Stimulated activated CD8-positive, alpha-beta memory T cell treated with anti-CD3 and anti-CD28 coated beads, Interleukin-15, amount 100 ng/mL, for 48 hours (primary cell): ENCODE results near the gene CARMIL3.
A peak's percentile ranks its signal among the peaks of the same experiment; 100 is the strongest.

Experiments
- DNase-seq, 2 donors: peaks; one replicate each; pipeline ENCODE4 v3.0.0-alpha.2; 2020; ENCODE audit warnings: low read depth in 2 of 2

CARMIL3 gene

DNA sequence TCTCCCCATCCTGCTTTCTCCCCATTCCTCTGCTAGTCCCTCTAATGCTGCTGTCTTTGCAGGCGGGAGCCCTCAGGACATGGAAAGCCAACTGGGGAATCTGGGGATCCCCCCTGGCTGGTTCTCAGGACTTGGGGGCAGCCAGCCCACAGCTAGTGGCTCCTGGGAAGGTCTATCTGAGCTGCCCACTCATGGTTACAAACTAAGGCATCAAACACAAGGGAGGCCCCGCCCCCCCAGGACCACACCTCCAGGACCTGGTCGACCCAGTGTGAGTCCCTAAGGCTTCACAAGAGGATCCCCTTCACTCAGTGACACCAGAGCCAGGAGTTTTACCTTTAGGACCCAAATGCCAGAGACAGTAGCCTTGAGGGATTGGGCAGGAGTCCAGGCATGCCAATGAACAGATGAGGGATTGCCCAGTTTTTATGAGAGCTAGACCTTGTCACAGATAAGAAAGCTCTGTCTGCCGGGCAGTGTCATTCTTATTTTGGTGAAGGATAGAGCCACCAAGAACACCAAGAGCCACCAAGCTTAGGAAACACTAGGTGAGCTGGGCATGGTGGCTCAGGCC, 11.5 kb downstream of the CARMIL3 start:
- no peak for DNase-seq

DNA sequence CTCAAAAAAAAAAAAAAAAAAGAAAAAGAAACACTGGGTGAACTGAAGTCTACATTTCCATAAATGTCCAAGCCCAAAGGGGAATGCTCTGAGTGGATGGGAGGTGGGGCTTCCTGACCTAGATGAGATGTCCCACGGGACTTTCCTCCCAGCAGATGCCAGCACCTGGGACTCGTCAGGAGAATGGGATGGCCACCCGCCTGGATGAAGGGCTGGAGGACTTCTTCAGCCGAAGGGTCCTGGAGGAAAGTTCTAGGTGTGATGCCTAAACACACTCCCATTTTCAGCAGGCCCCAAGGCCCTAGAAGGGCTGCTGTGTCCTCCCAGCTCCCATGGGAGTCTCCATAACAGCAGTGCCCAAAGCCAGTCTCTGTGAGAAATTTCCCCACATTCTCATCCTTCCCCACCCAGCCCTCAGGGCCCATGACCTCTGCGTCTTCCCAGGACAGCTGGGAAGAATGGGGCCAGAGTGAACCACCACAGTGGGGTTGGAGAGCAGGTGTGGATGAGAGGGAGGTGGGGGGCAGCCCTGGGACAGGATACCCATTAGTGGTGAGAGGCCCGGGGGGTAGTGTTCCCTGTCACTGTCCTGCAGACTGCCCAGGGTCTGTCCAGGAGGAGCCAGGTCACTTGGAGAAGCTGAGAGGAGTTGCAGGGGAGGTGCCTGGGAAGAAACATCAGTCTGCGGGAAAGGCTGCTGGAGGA, 12.4 kb downstream of the CARMIL3 start:
- DNase-seq, result no peak

DNA sequence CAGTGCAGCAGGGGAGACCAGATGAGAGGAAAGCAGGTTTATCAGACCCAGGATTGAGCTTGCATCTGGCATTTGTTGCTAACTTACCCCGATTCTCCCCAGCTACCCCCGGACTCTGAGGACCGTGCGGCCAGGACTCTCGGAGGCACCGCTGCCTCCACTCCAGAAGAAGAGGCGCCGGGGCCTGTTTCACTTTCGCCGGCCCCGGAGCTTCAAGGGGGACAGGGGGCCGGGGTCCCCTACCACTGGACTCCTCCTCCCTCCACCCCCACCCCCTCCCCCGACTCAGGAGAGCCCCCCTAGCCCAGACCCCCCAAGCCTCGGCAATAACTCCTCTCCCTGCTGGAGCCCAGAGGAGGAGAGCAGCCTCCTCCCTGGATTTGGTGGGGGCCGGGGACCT, 13.0 kb downstream of the CARMIL3 start:
- no peak for DNase-seq

DNA sequence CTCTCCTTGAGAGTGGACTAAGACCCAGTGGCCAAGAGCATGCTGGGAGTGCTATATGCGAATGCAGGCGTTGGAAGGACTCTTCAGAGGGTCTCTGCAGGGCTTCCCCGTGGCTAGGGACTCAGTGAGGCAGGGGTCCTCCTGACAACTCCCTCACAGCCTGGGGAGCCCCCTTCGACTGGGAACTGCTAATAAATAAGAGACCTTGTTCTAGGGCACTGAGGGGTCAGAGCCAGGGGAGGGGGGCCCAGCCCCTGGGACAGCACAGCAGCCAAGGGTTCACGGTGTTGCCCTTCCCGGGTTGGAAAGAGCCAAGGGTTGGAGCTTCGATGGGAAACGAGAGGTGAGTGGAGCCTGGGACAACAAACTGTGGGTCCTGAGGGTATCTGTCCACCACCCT, 13.6 kb downstream of the CARMIL3 start:
- DNase-seq, result no peak

DNA sequence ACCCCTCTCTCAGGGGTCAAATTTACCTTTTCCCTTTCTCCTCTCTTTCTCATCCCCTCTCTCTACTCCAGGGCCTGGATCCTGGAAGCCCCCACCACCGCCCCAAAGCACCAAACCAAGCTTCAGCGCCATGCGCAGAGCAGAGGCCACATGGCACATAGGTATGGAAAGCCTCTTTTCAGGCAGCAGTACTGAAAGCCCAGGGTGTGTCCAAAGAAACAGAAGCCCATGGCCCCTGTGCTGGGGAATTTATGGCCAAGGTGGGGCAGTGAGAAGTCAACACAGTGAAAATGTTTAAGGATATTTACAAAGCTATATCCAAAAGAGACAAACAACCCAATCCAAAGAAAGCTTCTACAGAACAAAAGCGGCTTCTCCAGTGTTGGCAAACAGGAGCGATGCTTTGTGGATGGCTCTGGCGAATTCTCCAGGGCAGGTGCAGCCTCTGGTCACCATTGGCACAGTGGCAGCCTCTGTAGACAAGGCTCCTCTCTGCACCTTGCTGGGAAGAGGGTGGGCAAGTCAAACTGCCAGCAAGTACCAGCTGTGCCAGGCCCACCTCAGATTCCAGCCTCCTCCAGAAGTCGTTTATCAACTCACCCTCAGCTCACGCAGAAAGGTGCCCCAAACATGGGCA, 14.8 kb downstream of the CARMIL3 start:
- DNase-seq, result no peak

DNA sequence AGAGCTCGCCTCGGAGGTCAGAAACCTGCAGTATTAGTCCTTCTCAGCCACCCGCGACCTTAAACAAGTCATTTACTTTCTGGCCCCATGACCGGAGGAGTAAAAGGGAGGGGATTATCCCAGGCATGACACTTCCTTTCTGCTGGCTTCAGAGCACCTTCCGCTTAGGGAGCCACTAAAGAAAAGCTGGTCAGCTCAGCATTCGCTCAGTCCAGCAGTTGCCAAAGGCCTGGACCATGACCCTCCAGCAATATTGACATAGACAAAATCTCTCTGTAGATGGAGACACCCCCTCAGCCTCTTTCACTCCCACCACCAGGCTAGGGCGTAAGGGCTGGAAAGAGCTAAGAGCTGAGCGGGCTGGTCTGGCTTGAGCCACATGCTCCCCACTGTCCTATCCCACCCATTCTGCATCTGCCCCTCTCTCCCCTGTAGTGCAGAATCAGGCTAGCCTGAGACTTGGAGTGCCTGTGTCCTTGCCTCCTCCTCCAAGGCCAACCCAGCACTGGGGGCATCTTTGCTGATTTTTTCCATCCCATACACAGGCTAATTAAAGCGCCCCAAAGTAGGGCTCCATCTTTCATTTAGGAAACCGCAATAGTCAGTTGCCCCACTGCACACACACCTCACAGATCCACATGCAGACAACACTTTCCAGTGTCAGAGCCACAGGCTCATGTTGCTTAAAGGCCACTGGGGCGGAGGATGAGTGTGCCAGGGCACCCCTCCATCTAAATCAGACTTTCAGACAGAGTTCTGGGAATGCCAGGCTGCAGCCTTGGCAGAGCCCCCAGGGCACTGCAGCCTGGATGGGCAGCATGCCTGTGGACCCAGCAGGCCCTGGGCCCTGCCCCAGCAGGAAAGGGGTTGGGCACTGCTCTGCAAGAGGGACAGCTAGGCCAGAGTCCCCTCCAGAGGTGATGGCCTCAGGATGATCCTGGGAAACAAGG, 15.6 kb downstream of the CARMIL3 start:
- no peak for DNase-seq

DNA sequence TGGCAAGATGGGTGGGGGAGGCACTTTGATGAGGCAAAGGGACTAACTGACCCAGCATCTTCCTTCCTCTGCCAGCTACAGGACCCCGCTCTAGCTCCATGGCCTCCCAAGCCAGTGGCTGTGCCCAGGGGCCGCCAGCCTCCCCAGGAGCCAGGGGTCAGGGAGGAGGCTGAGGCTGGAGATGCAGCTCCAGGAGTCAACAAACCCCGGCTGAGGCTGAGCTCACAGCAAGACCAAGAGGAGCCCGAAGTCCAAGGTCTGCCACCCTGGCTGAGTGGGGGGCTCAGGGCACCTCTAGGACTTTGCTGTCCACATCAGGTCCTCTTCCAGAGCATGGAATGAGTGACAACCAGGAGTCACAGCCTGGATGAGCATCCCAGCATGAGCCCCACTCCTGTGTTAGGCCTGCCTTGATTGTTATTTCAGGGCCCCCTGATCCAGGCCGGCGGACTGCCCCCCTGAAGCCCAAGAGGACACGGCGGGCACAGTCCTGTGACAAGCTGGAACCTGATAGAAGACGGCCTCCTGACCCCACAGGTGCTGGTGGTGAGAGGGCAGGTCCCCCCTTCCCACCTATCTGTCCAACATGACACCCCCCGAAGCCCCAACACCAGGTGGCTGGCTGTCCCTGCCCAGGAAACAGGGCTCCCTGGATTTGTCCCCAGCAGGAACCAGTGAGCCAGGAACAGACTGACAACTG, 17.1 kb downstream of the CARMIL3 start:
- DNase-seq, result no peak

DNA sequence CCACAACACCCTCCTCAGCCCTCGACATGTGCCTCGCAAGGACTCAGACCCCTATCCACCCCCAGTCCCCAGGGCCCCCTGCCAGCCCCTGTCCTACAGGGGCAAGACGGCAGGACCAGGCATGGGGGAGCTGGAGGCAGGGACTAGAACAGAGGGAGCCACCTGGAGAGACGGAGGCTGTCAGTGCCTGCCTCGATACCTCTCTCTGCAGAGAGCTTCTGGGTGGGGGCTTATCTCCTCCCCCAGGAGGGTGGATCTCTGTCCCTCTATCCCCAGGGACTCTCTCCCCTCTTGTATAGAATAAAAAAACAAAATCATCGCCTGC, 17.6 kb downstream of the CARMIL3 start:
- no peak for DNase-seq

DNA sequence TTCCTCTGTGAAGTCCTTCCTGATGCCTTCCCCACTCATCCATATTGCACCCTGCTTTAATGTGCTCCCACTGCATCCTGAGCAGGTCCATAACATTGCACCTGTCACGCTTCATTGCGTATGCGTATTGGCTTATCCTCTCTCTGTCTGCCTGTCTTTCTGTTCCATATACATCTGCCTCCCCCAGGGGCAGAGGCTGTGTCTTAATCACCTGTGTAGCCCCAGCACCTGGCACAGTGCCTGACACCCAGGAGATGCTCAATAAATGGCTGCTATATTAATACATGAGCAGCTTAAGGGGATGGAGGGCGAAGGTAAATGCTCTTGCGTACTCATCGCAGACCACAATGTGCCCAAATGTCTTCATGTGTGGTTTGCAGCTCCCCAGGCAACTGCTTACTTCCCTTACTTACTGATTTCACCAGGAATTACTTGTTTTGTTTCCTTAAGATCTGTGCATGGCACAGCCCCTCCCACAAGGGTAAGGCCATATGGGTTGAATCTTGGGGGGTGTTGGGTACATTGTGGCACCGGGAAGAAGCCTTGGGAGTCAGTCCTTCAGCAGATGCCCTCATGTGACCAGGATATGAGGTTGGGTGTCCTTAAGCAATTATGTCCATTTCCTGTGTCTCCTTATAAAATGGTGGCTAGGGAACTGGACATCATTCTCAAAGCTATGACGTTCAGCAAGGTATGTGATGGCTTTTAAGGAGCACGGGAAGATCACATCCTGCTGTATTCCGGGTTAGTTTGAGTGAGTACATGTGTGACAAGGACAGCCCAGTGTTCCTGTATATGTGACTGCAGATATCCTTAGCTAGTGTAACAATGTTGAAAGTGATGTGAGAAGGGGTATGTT, 18.7 kb downstream of the CARMIL3 start:
- DNase-seq, result no peak

DNA sequence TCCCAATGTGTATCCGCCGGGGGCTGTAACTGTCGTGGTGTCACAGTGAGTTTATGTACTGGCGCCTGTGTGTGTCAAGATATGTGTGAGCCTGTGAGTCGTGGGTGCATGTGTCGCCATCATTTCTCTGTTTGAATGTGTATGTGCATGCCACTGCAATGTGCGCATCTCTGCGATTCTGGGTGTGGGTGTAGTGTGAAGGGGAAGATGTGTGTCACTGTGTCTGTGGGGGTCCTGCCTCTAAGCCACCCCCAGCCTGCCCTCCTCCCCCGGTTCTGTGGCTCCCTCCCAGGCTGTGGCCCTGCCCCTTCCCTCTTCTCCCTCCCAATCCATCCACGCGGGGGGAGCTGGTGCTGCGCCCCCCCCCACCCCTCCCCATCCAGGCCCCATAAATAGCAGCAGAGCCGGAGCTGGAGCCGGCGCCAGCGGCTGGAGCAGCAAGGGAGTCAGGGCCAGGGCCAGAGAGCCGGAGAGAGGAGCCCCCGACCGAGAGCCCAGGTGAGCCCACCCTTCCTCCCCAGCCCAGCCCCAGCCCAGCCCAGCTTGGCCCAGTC, 19.4 kb downstream of the CARMIL3 start, which contains the start of gene CPNE6:
Gene CPNE6 (plus strand): TSS at position 419 of the 554 bp plus-strand sequence. CDS start 1,375 bp downstream, outside the sequence.
- peak; percentile 51 to 66 for DNase-seq

DNA sequence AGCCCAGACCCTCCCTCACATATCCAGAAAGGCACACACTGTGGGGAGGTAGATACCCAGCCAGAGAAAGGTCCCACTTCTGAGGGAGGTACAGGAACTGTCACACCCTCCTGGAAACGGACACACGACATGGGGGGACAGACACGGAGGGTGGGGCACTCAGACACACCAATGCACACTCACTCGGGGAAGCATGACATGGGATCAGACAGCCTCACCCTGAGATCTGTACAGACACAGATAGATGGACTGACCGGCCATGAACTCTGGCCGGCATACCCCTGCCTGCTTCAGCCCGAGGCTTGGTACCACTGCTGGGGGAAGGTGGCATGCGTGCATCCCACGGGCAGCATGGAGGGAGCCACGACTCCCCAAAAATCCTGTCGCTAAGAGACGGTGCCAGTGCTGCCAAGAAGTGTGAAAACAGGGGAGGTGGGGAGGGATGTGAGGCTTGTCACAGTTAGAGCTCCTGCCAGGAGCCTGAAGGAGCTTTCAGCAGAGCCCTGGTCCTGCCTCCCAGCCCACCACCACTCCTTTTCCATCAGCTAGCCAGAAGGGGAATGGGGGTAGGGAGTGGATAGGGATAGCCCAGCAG, 20.1 kb downstream of the CARMIL3 start:
- no peak for DNase-seq

DNA sequence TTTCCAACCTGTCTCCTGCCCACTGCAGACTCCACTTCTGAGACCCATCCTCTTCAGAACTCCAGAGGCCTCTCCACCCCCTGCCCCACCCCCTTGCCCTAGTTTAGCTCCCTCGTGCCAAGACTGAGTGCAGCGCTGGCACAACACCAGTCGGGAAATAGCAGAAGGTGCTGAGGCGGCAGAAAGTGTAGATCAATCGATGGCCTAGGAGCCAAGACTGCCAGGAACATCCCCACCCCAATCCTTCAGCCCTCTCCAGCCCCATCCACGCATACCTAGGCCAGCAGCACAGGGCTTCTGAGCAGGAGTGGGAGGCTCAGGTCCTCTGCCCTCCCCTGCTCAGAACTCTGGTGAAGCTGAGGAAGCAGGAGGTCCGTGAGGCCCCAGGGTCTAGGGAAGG, 20.6 kb downstream of the CARMIL3 start:
- DNase-seq, result no peak

DNA sequence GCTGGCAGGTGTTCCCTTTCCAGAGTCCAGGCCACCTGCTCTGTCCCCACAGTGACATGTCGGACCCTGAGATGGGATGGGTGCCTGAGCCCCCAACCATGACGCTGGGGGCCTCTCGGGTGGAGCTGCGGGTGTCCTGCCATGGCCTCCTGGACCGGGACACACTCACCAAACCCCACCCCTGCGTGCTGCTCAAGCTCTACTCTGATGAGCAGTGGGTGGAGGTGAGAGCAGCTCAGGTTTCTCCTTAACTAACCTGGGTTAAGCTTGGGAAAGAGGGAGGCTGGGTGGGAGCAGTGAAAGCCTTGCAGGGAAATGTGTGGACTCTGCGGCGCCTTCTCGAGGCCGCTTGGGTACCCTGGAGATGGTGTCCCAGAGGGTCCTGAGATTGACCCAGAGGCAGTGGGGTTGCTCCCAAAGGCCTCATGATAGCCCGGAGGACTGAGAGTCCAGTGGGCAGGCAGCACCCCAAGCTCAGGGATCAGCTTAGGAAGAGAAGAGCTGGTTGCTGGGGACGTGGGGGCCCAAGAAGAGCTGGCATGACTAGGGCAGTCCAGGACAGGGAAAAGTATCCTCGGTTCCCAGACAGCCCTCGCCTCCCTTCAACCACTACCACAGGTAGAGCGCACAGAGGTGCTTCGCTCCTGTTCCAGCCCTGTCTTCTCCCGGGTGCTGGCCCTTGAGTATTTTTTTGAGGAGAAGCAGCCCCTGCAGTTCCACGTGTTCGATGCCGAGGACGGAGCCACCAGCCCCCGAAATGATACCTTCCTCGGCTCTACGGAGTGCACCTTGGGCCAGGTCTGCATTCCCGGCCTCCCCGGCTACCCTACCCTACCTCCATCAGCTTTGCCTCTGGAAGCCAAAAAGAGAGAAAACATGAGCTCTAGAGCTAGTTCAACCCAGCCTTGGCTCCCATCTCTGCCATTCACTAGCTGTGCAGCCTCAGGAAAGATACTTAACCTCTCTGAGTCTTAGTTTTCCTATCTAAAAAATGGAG, 21.4 kb downstream of the CARMIL3 start:
- no peak for DNase-seq

DNA sequence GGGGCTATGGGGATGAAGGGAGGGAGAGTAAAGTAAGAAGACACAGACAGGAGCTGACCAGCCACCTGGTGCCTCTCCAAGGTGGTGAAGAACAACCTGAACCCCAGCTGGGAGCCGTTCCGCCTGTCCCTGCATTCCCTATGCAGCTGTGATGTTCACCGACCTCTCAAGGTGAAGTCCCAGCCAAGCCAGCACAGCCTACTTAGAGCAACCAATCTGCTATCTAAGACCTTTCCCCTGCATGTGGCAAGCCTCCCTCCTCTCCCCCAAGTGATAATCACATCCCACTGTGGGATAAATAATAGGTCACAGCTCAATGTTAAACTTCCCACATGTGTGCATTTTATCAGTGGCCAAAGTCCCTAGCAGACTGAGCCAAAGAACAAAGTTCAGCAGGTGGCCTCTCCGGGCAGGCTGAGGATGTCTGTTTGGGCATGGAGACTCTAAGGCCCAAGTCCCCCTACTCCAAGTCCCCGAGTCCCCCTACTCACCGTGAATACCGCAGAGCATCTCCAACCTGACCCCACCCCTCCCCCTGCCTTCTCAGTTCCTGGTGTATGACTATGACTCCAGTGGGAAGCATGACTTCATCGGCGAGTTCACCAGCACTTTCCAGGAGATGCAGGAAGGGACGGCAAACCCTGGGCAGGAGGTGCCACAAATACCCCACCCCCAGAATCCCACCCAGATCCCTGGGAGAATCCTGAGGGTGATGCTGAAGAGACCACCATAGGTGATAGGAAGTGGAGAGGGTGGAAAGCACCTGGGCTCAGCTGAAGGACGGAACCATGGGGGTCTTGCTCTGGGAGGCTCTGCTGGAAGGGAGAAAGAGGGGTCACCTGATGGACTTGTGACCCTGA, 23.0 kb downstream of the CARMIL3 start:
- DNase-seq, result no peak

DNA sequence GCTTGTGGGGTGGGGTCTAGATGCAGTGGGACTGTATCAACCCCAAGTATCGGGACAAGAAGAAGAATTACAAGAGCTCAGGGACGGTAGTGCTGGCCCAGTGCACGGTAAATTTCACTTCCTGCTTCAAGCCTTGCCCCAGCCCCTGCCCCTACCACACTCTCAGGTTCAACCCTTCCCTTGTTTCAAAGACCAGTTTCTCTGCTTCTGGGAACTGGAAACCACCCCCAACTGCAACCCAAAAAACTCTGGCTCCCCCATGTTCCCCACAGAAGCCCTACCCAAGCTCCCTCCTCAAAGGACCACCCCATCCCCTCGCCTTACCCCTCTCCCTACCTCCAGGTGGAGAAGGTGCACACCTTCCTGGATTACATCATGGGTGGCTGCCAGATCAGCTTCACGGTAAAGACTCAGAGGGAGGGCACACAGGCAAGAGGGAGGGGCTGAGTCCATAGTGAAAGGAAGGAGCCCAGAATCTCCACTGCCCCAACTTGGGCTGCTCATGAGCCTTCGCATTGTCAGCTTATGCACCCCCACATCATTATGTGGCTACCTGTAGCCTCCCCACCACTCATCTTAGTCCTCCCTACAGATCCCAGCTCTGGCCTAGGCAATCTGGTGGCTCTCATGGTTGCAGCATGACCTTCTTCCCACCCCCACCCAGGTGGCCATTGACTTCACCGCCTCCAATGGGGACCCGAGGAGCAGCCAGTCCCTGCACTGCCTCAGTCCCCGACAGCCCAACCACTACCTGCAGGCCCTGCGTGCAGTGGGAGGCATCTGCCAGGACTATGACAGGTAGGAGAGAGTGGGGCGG, 23.9 kb downstream of the CARMIL3 start:
- DNase-seq, result no peak

DNA sequence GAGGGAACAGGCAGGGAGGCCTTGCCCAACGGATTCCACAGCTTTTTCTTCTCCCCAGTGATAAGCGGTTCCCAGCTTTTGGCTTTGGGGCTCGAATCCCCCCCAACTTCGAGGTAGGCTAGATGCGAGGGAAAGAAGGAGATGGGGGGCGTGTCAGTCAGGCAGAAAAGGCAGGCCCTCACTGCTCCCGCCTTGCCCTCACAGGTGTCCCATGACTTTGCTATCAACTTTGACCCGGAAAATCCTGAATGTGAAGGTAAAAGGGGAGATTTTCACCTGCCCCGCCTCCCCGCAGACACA, 24.4 kb downstream of the CARMIL3 start:
- DNase-seq, result no peak

DNA sequence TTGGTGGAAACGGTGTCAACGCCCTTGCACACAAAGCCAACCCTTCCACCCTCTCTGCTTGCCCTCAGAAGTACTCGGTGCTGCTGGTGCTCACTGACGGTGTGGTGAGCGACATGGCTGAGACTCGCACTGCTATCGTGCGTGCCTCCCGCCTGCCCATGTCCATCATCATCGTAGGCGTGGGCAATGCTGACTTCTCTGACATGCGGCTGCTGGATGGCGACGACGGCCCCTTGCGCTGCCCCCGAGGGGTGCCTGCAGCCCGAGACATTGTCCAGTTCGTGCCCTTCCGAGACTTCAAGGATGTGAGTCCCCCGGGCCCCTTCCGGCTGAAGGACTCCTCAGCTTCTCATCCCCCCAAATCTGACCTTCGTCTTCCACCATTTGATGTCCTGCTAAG, 25.3 kb downstream of the CARMIL3 start:
- no peak for DNase-seq
